Panc1 (cell line): Measurements from ENCODE around the gene EPHB2.

Experiments used
- CTCF ChIP-seq: fragments of 450-650 bp; IDR thresholded peaks from 2 replicates; pipeline ENCODE4 v1.5.1; 2017; ENCODE audit warnings: mild to moderate bottlenecking
- POLR2AphosphoS5 ChIP-seq: IDR thresholded peaks from 2 replicates; pipeline ENCODE4 v1.6.1; 2012; ENCODE audit warnings: mild to moderate bottlenecking, low read depth, low read length, moderate library complexity
- REST ChIP-seq, 2 experiments: IDR thresholded peaks; 2 replicates each; pipeline ENCODE4 v1.6.1; 2011 to 2012; ENCODE audit warnings: low read depth in 2 of 2, control low read depth in 1 of 2, low read length in 1 of 2, mild to moderate bottlenecking in 1 of 2, moderate library complexity in 1 of 2; ENCODE audit not compliant: insufficient read depth in 1 of 2
- TCF7L2 ChIP-seq: IDR thresholded peaks from 2 replicates; pipeline ENCODE4 v1.6.1; 2011; ENCODE audit warnings: mild to moderate bottlenecking, low read depth, low read length, inconsistent platforms

- TF ChIP-seq CTCF (no peak), POLR2AphosphoS5 (no peak), TCF7L2 (no peak), REST (IDR thresholded peaks at IDR 0.05; ENCODE audit: insufficient read depth in 1 of 2, low read depth in 2 of 2, low read length in 1 of 2) (no peak)
Measured at GRCh38 chr1:22799971-22800370, 89.3 kb downstream of the EPHB2 start.
